Globus pallidus (tissue), 1 donor: ENCODE measurements around the gene ARID1A.

Experiments used
- DNase-seq: peaks from one replicate; pipeline ENCODE4 v3.0.0-alpha.2; 2015; ENCODE audit warnings: low spot score

ARID1A gene

DNA sequence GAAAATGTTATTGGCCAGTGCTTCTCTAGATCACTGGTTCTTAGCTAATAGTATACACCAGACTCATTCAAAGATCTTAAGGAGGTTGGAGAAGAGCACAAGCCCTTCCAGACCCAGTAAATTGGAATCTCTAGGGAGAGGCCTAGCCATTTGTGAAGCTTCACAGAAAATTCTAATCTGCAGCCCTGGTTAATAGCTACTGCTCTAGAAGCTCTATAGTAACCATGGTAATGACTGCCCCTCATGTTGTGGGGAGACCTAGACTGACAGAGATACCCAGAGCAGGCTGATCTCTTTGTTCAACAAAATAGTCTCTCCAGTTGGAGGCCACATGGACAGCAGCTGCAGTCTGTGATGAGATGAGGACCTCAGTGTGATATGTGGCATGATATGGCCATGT, 31.7 kb downstream of the ARID1A start:
- DNase-seq: no peak

DNA sequence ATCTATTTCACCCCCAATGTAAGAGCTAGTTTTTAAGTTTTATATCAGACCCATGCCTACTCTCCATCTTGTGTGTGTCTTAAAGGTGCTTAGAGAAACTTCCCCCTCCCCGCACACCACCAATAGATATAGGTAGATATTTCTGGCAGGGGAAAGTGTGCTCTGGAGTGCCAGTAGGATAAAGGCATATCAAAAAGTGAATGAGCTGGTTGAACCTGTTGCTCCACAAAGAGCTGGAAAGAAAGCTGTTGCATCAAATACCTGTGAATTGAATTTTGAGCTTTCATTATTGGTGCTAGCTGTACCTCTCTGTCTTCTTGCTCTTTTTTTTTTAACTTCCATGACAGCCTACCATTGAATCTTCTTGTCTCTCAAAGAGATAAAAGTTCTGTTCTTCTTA, 32.8 kb downstream of the ARID1A start:
- no peak for DNase-seq

DNA sequence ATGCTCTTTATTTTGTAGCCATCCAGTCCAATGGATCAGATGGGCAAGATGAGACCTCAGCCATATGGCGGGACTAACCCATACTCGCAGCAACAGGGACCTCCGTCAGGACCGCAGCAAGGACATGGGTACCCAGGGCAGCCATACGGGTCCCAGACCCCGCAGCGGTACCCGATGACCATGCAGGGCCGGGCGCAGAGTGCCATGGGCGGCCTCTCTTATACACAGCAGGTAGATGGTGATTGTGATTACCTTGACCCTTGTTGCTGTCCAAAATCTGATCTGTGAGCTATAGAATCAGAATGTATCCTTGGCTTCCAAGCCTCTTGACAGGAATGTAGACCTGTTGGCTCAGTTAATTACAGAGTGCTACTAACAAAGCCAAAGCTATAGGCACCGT, 33.8 kb downstream of the ARID1A start:
- DNase-seq: no peak

DNA sequence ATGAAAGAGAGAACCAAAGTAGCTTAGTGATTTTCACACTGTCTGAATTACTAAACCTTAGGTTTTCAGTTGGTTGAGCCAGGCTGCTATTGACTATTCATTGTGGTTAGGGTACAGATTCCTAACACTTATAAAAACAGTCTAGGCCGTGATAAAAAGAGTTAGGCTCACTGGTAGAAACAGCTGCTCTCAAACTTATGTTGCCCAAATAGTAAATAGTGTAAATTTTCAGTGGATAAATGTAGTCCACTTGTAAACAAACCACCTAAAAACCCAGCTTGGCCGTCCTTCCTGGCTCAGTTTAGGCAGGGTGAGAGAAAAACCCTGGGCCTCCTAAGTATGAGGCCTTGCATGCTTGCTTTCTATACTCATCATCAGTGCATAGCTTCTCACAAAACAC, 34.9 kb downstream of the ARID1A start:
- no peak for DNase-seq

DNA sequence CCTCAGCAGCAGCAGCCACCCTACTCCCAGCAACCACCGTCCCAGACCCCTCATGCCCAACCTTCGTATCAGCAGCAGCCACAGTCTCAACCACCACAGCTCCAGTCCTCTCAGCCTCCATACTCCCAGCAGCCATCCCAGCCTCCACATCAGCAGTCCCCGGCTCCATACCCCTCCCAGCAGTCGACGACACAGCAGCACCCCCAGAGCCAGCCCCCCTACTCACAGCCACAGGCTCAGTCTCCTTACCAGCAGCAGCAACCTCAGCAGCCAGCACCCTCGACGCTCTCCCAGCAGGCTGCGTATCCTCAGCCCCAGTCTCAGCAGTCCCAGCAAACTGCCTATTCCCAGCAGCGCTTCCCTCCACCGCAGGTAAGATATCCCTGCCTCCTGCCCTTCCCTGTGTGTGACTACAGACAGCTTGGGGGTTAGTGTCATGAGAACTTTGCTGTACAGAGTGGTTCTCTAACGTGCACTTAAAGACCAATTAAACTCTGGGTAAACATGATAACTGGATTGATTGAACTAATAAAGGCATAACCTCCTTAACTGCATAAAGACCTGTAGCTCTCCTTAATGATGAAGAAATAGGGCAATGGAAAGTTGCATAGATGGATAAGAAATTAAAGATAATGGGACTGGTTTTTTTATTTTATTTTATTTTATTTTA, 35.6 kb downstream of the ARID1A start:
- DNase-seq: no peak

DNA sequence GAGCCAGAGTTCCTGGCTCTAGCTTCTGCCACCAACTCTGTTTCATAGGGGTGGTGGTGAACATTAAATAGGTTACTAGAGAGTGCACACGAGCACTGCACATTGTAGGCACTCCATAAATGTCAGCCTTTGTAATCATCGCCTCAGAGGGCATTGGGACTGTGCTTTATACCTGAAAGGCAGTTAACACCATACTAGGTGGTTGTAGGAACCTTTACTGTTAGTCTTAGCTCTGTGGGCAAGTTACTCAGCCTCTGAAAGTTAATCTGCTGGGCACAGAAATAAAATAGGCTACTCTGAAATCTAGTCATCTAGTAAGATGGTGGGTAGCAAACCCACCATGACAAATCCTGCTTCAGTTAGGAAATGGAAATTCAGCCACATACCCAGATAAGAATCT, 37.6 kb downstream of the ARID1A start:
- DNase-seq: no peak

DNA sequence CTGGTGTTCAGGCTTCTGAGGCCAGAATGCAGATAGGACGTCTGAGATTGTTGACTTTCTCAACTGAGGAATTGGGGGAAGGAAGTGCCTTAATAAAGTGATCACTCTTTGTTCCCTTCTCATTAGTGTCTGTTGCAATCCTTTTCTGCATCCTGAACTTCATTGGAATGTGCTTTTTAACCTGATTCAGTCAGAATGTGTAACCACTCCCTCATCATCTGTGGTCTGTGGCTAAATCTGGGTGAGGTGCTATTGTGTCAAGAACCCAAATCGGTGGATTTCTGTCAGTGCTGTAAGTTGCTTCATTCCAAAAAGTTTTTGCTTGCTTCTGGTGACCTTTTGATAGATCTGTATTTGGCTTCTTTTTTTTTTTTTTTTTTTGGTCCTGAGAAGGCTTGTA, 38.2 kb downstream of the ARID1A start:
- no peak for DNase-seq

DNA sequence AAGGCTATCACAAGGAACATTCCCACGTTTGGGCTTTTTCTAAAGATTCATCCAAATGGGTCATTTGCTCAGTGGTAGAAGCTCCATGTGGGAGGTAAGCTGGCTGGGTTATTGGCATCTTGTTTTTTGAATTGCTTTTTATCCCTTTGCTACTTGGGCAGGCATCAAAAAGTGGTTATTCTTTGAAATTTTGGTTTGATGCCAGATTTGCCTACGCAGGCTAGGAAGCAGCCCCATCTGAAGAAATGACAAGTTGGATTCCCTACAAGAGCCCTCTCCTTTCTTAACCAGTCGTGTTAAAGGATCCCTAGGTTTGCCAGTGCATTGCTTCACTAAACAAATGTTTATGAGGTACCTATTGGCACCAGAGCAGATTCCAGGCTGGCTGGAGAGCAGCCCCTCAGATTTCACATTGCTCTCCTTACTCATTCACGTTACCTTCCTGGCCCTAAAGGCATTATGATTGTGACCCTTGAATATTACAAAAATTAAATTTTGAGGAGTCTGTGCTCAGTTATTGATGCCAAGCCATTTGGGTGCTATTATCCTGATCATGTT, 38.8 kb downstream of the ARID1A start:
- no peak for DNase-seq

DNA sequence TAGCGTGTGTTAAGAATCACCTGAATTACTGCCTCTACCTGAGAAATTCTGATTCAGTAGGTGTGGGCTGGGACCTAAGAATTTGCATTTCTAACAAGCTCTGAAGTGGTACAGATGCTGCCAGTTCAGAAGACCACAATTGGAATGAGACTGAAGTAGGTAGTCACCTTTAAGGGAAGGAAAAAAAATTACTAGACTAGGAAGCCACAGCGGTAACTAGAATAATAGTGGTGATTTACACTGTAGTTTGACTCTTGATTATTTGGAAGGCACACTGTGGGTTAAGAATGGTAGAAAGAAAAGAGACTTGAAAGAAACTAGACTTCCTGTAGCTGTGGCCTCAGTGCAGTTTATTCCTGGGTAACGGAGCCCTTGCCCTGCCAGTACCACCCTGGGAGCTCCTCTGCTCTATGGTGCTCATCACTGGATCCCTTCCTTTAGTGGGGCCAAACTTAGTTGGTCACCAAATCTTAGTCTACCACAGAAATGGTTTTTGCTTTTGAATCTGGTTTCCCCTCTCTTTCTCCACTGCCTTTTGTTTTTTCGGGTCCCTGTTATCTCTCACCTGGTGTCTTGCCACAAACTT, 43.6 kb downstream of the ARID1A start:
- DNase-seq: no peak

DNA sequence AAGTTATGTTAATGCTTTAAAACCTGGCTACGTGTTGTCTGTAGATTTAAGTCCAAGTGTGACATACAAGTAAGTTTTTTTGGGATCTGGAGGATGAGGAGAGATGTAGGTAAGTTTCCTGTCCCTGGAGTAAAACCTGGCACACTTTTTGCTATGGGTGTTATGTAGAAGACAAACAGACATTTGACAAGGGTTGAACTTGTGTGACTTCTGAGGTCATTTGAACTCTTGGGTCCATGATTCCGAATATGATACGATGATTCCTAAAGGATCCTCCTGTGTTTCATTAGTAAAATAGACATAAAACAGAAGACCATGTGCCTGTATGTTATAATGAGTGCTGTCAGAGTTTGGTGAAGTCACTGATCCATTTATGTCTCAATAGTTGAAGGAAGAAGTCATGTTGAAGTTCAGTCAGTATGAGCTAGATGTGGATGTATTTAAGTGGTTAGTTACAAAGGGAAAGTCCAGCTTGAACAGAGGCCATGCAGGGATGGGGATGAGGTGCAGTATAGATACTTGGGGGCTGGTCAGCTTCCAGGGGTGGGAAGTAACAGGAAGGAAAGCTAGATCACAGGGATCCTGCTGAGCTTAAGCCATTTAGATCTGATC, 44.3 kb downstream of the ARID1A start:
- no peak for DNase-seq

DNA sequence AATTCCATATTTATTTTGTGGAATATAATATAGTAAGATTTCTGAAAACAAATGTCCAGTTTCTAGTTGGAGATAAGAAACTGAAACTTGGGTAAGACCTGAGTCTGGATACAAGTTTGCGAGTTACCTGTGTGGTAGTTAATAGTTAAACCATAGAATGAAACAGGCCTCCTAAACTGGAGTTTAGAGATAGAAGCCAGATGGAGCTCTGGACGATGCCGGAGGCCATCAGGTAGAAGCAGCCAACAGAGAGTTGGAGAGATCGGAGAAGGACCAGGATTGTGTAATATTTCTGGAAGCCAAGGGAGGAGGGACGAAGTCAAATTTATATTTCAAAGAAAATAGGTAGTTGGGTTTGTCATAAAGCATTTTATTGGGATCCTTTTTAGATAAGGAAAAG, 45.1 kb downstream of the ARID1A start:
- DNase-seq: no peak

DNA sequence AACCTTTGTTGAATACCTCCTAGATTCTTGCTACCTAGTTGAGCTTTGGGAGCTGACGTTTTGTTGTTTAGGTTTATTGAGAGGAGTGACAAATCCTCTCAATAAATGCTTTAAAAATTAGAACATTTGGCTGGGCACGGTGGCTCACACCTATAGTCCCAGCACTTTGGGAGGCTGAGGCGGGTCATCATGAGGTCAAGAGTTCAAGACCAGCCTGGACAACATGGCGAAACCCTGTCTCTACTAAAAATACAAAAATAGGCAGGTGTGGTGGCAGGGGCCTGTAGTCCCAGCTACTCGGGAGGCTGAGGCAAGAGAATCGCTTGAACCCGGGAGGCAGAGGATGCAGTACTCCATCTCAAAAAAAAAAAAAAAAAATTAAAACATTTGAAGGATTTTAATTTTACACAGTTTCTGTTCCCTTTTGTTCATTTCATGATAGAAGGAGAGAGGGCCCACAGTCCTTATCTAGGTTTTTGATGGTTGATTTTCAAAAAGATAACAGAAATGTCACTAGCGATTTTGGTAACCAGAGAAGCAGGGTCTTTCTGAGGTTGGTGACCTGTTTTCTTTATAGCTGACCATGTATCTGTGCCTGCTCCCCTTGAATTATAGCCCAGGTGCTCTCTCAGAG, 47.7 kb downstream of the ARID1A start:
- no peak for DNase-seq

DNA sequence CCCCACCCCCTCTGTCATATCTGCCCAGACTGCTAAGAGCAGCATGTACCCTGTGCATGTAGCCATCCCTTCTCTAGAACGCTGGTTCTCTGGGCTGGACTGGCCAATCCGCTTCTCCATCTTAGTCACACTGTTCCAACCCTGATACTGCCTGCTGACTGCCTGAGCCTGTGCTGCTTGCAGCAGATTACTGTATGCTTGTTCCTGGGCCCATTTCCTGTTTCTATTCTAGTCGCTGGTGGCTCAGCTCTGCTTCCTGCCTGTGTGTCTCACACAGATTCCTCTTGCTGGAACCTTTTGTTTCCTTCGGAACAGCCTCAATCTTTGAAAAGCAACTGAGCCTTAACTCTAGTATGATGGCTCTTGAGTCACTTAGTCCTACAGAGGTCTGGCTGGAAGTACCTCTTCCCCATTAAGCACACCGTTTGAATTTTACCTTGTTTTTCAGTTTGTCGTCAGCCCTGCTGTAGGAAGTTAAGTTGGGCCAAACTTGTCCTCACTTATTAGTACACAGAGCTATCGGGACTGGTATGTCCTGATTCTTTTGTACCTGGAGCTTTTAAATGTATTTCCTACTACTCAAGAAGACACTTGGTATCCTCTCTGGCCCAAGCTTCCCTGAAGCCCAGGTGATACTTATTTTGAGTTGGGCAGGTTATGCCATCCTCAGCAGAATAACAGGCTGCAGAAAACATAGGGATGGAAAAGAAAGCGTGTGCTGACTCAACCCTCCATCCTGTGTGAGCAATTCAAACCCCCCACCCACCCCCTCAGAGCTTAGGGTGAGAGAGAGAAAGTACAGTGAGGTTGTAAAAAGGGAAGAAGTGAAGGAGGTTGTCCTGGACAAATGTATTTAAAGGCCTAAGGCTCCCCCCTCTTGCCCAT, 48.5 kb downstream of the ARID1A start:
- peak; percentile 78 for DNase-seq

DNA sequence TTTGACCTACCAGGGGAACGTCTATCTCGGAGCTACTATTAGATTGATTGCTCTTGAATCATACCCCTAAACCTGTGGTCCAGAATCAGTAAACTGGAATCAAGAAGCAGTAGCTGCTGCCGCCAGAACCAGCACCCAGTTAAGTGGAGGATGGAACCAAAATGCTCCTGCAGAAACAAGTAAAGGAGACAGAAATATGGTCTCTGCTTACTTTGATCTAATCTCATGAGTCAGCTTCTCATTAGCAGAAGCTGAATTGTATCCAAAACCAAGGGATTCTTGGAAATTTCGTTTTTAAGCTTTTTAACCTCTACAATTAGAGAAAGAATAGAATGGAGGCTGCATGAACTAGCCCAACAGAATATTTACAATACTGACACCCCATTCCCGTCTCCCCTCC, 49.4 kb downstream of the ARID1A start:
- no peak for DNase-seq

DNA sequence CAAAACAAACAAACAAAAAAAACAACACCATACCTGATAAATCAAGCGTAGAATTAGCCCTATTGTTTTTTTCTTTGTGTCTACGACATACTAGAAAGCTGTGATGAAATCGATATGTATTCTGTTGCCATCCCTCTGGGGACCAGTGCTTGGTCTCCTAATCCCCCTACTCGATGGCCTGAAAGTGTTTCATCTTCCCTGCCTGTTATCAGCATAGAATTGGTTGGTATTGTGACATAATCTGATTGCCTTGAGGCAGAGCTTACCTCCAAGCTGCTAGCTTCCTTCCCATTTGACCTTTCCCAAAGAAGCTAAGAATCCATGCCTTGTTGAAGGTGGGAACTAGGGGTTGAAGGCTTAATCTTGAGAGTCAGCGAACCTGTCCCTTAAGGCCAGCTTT, 51.2 kb downstream of the ARID1A start:
- DNase-seq: no peak

DNA sequence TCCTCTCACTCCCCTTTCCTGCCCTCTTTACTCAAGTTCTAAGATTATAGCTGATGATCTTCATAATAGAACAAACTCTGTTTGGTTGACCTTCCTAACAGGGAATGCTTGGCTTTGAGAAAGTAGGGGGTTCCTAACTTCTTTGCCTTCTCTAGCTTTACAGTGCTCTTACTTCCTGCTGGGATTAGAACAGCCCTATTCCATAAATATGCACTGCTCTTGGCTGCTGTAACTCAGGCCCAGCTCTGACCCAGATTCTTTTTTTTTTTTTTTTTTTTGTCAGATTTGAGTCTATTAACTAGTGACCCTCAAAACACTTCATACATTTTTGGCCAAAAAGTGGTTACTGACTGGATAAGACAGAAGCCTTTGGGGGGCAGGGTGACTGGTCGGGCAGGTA, 52.5 kb downstream of the ARID1A start:
- DNase-seq: no peak

DNA sequence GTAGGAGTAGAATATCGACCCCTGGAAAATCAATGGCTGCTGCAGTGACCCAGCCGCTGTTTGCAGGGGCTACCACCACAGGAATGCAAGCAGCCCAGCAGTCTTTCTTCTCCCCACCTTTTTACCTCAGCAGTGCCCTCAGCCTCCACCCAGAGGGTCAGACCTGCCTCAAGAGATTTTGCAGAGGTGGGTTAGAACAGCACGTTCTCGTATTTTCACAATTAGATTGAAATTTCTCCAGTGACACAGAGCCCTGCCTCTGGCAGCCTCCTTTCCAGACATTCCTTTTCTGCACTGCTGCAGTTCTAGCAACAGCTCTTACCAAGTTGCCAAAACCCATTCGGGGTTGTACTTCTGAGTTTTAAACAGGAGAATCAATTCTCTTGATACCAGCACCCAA, 53.6 kb downstream of the ARID1A start:
- DNase-seq: no peak

DNA sequence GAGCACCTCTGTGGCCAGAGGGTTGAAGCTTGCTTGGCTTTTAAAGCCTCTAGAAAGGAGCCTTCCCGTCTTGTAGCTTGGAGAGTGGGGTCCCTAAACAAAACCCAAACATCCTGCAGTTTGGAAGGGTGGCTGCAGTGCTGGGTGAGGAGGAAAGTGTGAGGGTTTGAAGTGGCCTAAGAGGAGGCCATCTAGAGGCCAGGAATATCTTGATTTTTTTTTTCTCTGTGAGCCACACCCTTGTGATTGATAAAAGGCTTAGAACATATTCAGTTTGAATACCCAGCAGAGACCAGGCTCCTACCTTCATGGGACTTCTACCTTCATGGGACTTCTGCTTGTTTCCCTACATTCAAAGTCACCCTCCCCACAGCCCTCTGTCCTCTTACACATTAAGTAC, 54.6 kb downstream of the ARID1A start:
- no peak for DNase-seq

DNA sequence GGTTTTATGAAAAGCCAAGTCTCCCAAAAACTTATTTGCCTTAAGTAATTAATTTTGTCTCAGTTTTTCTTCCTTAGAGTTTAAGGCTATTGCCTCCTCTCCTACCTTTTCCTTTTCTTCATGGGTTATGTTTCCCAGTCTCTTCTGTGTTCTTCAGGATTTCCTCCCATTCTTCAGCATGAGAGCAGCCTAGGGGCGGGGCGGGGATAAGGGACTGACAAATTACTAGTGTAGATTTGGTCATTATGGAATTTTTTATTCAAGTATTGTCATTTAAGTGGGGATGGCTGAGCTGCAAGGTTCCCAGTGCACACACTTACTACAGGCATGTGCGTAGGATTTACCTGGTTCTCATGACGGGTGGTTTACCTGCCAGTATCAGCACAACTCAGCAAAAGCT, 56.7 kb downstream of the ARID1A start:
- no peak for DNase-seq

DNA sequence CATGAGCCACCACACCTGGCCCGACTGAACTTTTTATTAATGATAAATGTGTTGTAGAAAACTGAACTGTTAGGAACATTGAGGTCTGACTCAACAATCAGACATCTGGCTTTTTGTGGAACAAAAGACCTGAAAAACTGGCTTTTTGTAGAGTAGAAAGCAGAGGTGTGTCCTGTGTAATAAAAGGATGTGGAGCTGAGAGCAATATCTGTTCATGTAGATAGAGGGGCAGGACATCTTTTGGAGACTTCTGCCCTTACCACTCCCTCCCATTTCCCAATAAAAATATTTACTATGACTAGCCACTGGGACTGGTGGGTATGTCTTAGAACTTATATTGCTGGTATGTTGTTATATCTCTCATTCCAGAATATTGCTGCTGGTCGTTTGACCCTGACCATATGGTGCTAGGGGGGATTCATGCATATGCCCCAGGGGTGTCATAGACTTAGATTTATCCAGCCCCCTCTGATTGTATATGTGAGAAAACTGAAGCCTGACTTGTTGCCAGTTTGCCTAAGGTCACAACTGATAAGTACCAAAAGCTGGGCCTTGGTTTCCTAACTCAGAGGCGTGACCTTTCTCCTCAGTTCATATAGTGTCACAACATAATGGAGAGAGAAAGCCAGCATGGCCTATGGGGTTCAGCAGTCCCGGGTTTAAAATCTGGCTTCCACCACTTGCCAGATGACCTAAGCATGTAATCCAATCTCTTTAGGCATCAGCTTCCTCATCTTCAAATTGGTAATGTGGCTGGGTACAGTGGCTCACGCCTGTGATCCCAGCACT, 58.5 kb downstream of the ARID1A start:
- no peak for DNase-seq

DNA sequence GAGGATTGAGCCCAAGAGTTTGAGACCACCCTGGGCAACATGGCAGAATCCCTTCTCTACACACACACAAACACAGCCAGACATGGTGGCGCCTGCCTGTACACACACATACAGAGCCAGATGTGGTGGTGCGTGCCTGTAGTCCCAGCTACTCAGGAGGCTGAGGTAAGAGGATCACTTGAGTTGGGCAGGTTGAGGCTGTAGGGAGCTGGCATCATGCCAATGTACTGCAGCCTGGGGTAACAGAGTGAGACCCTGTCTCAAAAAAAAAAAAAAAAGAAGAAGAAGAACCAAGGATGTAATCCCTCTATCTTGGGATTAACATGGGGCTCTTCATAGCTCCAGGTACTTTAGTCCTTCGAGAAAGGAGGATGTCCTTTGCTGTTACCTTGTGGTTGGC, 62.5 kb downstream of the ARID1A start:
- DNase-seq: no peak
